Measurements from ENCODE around the gene HUNK. TPM values are rescaled to one million over a fixed set of nuclear protein-coding genes. Genes with fewer than 3 reads are reported as not detected.

Gene HUNK
- total RNA-seq, 4 donors from 2014 or later, result 0.12 to 1.5 (median 0.91) TPM

GRCh38 chr21:31886915-31887314 is 14.1 kb downstream of the HUNK start:
- DNase-seq (ENCODE audit: low spot score) (no peak), ATAC-seq (ENCODE audit: low FRiP score) (peak; percentile 53)
- TF ChIP-seq, protein P1, sequence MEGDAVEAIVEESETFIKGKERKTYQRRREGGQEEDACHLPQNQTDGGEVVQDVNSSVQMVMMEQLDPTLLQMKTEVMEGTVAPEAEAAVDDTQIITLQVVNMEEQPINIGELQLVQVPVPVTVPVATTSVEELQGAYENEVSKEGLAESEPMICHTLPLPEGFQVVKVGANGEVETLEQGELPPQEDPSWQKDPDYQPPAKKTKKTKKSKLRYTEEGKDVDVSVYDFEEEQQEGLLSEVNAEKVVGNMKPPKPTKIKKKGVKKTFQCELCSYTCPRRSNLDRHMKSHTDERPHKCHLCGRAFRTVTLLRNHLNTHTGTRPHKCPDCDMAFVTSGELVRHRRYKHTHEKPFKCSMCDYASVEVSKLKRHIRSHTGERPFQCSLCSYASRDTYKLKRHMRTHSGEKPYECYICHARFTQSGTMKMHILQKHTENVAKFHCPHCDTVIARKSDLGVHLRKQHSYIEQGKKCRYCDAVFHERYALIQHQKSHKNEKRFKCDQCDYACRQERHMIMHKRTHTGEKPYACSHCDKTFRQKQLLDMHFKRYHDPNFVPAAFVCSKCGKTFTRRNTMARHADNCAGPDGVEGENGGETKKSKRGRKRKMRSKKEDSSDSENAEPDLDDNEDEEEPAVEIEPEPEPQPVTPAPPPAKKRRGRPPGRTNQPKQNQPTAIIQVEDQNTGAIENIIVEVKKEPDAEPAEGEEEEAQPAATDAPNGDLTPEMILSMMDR (IDR thresholded peaks at IDR 0.05), result no peak

DNA sequence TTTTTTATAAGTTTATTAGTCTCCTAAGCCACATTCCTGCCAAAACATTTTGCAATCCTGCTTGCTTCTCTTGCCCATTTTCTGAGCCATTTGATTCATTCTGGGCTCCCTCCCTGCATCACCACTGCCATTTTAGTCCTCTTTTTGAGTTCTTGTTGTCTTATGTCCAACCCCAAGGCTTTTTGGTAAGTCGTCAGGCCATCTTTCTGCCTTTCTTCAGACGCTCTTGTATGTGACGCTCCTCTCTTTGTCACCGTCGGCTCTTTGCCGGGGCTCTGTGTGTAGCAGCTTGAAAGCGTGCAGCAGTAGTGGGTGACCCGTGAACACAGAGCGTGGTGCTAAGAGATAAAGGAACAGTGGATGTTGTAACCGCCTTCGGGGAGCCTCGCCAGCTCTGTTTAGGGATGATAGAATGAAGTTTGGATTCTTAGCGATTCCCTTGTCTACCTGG is 14.6 kb downstream of the HUNK start:
- no peak for DNase-seq (ENCODE audit: low spot score)

DNA sequence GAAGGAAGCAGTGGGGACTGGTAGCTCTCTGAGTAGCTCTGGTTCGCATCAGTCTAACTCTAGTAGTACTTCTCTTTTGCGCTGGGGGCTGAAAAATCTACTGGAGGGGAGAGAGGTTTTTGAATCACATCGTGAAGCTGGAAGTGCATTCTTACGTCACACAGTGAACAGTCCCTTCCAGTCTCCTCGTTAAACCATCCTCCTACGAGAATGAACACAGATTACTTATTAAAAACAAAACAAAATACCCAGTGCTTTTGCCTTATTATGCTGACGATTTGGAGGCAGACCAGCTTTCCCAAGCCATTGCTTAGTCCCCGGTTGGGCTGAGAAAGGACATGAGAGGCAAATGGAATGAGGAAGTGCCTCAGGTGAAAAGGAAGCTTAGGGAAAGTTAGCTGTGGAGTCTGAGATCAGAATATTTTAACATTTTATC is 16.1 kb downstream of the HUNK start:
- ATAC-seq (ENCODE audit: low FRiP score) (no peak), DNase-seq (ENCODE audit: low spot score) (no peak)
- TF ChIP-seq, protein P1 (IDR thresholded peaks at IDR 0.05), result no peak

More for the DNA sequence above, 14.6 kb downstream of the HUNK start:
- peak; percentile 65 for ATAC-seq (ENCODE audit: low FRiP score)
- TF ChIP-seq, protein P1 (IDR thresholded peaks at IDR 0.05), result no peak

DNA sequence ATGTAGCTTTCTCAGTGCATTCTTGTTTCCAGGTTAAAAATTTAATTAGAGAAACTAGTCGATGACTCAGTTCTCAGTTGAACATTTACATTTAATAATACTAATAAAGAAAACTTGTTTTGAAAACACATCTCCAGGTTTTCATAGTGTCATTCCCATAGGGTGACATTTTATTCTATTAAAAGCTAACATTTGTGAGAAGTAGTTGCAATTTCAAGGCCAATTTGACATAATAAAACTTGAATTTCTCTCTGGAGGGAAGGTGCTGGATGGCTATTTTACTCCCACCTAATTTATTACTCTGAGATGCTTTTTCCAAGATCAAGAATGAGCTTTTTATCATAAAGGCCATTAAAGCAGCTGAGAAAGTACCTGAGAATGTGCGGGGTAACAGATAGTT is 16.6 kb downstream of the HUNK start:
- no peak for ATAC-seq (ENCODE audit: low FRiP score)
- TF ChIP-seq, protein P1 (IDR thresholded peaks at IDR 0.05), result no peak
- no peak for DNase-seq (ENCODE audit: low spot score)

DNA sequence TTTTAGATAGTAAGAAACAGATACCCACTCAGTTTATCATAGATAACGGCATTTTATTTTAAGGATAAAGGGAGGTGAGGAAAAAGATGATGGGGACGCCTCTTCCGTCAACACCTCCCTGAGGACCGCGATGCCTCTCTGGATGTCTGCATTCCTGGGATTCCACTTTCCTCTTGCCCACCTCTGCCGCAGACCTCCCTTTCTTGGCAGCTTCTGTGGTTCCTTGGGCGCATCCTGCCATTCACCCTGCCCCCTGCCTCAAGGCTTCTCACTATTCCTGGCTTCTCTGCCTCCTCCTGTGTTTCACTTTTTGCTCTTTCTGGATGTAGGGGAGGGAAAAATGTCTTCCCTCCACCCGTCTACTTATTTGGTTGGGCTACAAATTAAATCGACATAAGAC is 19.9 kb downstream of the HUNK start:
- no peak for DNase-seq (ENCODE audit: low spot score)
- ATAC-seq (ENCODE audit: low FRiP score), result no peak
- TF ChIP-seq, protein P1 (IDR thresholded peaks at IDR 0.05), result no peak

GRCh38 chr21:31893851-31894415 is 21.1 kb downstream of the HUNK start:
- TF ChIP-seq, protein P1 (IDR thresholded peaks at IDR 0.05), result no peak
- DNase-seq (ENCODE audit: low spot score) (no peak), ATAC-seq (ENCODE audit: low FRiP score) (no peak)

- TF ChIP-seq, protein P1 (IDR thresholded peaks at IDR 0.05), result no peak
- ATAC-seq (ENCODE audit: low FRiP score), result no peak
- no peak for DNase-seq (ENCODE audit: low spot score)
Measured at GRCh38 chr21:31894457-31894856, 21.6 kb downstream of the HUNK start.
